Thyroid gland (tissue), 4 donors: ENCODE measurements around the gene JAKMIP3. TPM values are rescaled to one million over a fixed set of nuclear protein-coding genes. Genes with fewer than 3 reads are reported as not detected.
A peak's percentile ranks its signal among the peaks of the same experiment; 100 is the strongest.

Source experiments
- DNase-seq, 2 donors: peaks; one replicate each; pipeline ENCODE4 v3.0.0-alpha.2; 2019
- H3K27ac ChIP-seq, 3 donors: fragments of 200-600 bp; sonication (generic); 1 replicate in 2 of 3; 2 replicates in 1 of 3; pipeline ENCODE4 v1.5.1; 2016 to 2019; ENCODE audit warnings: mild to moderate bottlenecking in 1 of 3, moderate library complexity in 1 of 3
- H3K27me3 ChIP-seq: fragments of 200-600 bp; sonication (generic); one replicate; pipeline ENCODE4 v1.5.1; 2019
- H3K36me3 ChIP-seq, 2 donors: fragments of 200-600 bp; sonication (generic); one replicate each; pipeline ENCODE4 v1.5.1; 2016 to 2019
- H3K4me1 ChIP-seq, 2 donors: fragments of 200-600 bp; sonication (generic); one replicate each; pipeline ENCODE4 v1.5.1; 2017 to 2019
- H3K4me3 ChIP-seq, 3 donors: fragments of 200-600 bp; sonication (generic); replicated peaks in 1 of 3; 1 replicate in 2 of 3; 2 replicates in 1 of 3; pipeline ENCODE4 v1.5.1; 2016; ENCODE audit warnings: mild to moderate bottlenecking in 1 of 3
- H3K9me3 ChIP-seq: fragments of 200-600 bp; sonication (generic); one replicate; pipeline ENCODE4 v1.5.1; 2017
- CTCF ChIP-seq, 6 experiments: fragments of 200-600 bp in 3 of 6; fragments of 450-650 bp in 3 of 6; sonication (generic) in 3 of 6; IDR thresholded peaks; one replicate each; pipeline ENCODE4 v1.5.1; 2016 to 2019; ENCODE audit warnings: antibody characterized with exemption in 6 of 6, mild to moderate bottlenecking in 2 of 6, inconsistent platforms in 1 of 6, moderate library complexity in 1 of 6
- POLR2A ChIP-seq, 2 donors: fragments of 450-650 bp; IDR thresholded peaks; one replicate each; pipeline ENCODE4 v1.6.1; 2017; ENCODE audit warnings: antibody characterized with exemption in 2 of 2, mild to moderate bottlenecking in 2 of 2, moderate library complexity in 1 of 2
- WGBS, 2 donors: methylation state at CpG; one replicate each; pipeline ENCODE4 v1.1.5; 2017; 5-methylcytosine and 5-hydroxymethylcytosine counted together
- intact Hi-C: fragments of 100-400 bp; cut with DNase I; formaldehyde crosslinking; loops from one replicate; pipeline ENCODE4 v1.15.1; 2023
- total RNA-seq, 4 donors: library from RNA; depleted of rRNA; stranded (reverse); fragments of >200 nt; gene quantifications; one replicate each; pipeline ENCODE4 v1.2.3, GENCODE V29; 2016

Gene JAKMIP3
- total RNA-seq, 4 donors from 2014 or later: 1.1 to 3.0 (median 1.6) TPM

GRCh38 chr10:132104471-132105301 is 38.9 kb downstream of the JAKMIP3 start:
- no peak overlapping the region for H3K4me3 ChIP-seq
- no peaks in the 10 kb centered on the region for H3K9me3 ChIP-seq
- H3K27ac ChIP-seq: no peak overlapping the region
- H3K4me1 ChIP-seq: peaks cover 0 to 5% of the 10 kb centered on the region in 2 donors
- DNase-seq: no peak
- no peak for TF ChIP-seq CTCF (IDR thresholded peaks at IDR 0.05)
- no peak for TF ChIP-seq POLR2A (IDR thresholded peaks at IDR 0.05)
- intact Hi-C loops: no loop called here
- WGBS, 2 donors: 88 to 94% methylated on average over 8 to 14 of the region's 27 CpGs
- H3K27me3 ChIP-seq: no peaks in the 10 kb centered on the region
- no peaks in the 10 kb centered on the region for H3K36me3 ChIP-seq

- WGBS, 2 donors: 76 to 89% methylated on average over 11 to 14 of the region's 14 CpGs
- no peak for DNase-seq
- TF ChIP-seq CTCF (IDR thresholded peaks at IDR 0.05): no peak
- no peak for TF ChIP-seq POLR2A (IDR thresholded peaks at IDR 0.05)
- no peaks in the 10 kb centered on the region for H3K27me3 ChIP-seq
- intact Hi-C loops: no loop called here
- no peaks in the 10 kb centered on the region for H3K36me3 ChIP-seq
- H3K9me3 ChIP-seq: no peaks in the 10 kb centered on the region
- H3K4me1 ChIP-seq: peaks cover 0 to 5% of the 10 kb centered on the region in 2 donors
- H3K4me3 ChIP-seq: no peak overlapping the region
- H3K27ac ChIP-seq: no peak overlapping the region
Measured at GRCh38 chr10:132105302-132105995, 39.7 kb downstream of the JAKMIP3 start.

- Histone ChIP-seq H3K4me3 (no peak overlapping the region), H3K27ac (no peak overlapping the region), H3K36me3 (no peaks in the 10 kb centered on the region), H3K4me1 (peaks cover 0 to 5% of the 10 kb centered on the region in 2 donors), H3K9me3 (no peaks in the 10 kb centered on the region), H3K27me3 (no peaks in the 10 kb centered on the region)
- TF ChIP-seq POLR2A (IDR thresholded peaks at IDR 0.05) (no peak), CTCF (IDR thresholded peaks at IDR 0.05) (no peak)
- intact Hi-C loops: no loop called here
- DNase-seq: no peak
- WGBS, 2 donors: 85 to 97% methylated on average over 15 of the region's 15 CpGs
Measured at GRCh38 chr10:132106431-132106830, 40.7 kb downstream of the JAKMIP3 start.

DNA sequence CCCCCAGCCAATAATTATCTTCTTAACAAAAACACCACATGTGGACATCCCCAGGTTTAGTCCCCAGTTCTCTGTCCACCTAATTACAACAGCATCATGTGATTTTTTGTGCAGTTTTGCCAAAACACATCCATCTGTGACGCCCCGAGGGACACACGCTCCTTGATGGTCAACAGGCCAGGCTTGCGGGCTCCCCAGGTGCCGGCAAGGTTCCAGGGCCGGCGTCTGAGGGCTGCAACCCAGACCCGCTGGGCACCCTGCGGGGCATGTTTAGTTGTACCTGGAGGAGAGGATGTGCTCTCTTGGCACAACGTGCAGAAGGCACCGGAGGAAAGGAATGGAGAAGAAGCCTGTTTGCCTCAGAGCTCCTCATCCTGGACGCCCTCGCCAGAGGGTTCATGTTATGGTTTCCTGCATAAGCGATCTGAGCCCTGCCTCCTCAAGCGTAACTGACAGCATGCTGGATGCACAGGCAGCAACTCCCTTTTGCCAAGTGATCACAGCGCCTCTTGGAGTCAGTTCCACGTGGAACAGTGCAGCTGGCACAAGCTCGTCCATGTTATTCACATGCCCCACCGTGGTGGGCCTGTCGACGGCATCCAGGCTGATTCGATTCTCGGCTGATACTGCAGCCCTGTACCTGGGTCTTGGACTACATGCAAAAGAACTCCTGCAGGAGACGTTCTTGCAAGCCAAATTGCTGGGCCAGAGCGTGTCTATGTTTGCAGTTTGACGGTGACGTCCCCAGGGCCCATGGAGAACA is 41.6 kb downstream of the JAKMIP3 start:
- Histone ChIP-seq H3K4me1 (peaks cover 0 to 5% of the 10 kb centered on the region in 2 donors), H3K27ac (no peak overlapping the region), H3K27me3 (no peaks in the 10 kb centered on the region), H3K9me3 (no peaks in the 10 kb centered on the region), H3K36me3 (no peaks in the 10 kb centered on the region), H3K4me3 (no peak overlapping the region)
- 30 to 58% methylated on average over 20 to 25 of the region's 27 CpGs for WGBS, 2 donors
- intact Hi-C loops: no loop called here
- TF ChIP-seq POLR2A (IDR thresholded peaks at IDR 0.05) (no peak), CTCF (IDR thresholded peaks at IDR 0.05) (no peak)
- peak; percentile 80 to 85 for DNase-seq
